ENCODE results near the gene MAOA.
"Not testable (repeated sequence)": the region's sequence is repeated elsewhere in the genome, so short reads cannot be mapped to it uniquely, and the experiment has no call there.

Gene MAOA

DNA sequence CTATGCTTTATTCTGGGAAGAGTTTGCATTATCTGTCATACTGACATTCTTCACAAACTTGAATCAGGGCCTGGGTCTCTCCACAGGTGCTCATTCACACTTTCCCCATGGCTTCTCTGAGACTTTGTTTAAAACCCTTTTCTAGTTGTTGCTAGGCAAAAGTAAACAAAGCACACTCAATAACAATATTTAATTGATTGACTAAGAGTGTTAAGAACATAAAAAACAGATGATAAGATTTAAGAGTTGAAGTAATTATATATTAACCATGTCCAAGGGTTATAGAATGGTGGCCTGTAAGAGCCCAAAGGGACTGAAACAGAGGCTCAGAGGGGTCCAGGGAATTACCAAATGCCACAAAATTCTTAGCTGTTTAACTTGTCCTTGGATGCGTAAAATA lies 7.1 kb downstream of the MAOA start:
- no peak overlapping the region for H3K27ac ChIP-seq
- TF ChIP-seq, protein P1, sequence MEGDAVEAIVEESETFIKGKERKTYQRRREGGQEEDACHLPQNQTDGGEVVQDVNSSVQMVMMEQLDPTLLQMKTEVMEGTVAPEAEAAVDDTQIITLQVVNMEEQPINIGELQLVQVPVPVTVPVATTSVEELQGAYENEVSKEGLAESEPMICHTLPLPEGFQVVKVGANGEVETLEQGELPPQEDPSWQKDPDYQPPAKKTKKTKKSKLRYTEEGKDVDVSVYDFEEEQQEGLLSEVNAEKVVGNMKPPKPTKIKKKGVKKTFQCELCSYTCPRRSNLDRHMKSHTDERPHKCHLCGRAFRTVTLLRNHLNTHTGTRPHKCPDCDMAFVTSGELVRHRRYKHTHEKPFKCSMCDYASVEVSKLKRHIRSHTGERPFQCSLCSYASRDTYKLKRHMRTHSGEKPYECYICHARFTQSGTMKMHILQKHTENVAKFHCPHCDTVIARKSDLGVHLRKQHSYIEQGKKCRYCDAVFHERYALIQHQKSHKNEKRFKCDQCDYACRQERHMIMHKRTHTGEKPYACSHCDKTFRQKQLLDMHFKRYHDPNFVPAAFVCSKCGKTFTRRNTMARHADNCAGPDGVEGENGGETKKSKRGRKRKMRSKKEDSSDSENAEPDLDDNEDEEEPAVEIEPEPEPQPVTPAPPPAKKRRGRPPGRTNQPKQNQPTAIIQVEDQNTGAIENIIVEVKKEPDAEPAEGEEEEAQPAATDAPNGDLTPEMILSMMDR (IDR thresholded peaks at IDR 0.05), result no peak
- TF ChIP-seq ZFX (IDR thresholded peaks at IDR 0.05; ENCODE audit: borderline replicate concordance), result no peak

DNA sequence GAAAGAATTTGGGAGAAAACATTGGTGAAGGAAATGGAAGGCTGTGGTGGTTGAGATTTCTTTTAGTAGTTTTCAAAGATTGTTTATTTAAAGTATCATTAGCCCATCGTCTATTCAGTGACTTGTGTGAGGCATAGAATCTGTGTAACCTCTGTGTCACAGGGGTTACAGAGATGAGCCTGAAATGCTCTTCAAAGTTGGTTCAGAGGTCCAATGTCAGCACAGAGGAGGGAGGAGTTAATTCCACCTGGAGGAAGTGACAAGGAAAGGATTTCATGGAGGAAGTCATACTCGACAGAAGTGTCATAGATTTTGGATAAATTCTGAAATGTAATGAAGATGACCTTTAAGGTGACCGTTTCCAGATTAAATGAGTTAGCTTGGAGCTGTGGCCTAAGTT lies 8.2 kb downstream of the MAOA start:
- TF ChIP-seq, protein P1 (IDR thresholded peaks at IDR 0.05), result no peak
- TF ChIP-seq ZFX (IDR thresholded peaks at IDR 0.05; ENCODE audit: borderline replicate concordance), result no peak

DNA sequence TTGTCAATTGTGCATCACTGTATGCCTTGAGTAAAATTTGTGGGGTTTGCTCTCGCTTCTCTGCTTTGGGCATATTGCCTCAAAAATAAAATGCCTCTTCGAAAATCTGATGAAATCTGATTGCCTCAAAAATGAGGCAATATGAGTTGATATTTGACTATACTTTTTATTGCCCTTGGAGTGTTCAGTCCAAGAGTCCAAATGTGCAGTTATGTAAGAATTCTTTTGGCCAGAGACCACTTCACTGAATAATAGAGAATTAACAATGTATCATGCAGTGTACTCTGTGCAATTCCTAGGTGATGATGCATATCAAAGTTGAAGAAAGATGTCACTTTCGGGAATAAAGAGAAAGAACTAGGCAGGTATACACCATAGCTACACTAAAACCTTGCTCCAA lies 8.6 kb downstream of the MAOA start:
- TF ChIP-seq ZFX (IDR thresholded peaks at IDR 0.05; ENCODE audit: borderline replicate concordance), result no peak
- TF ChIP-seq, protein P1 (IDR thresholded peaks at IDR 0.05), result no peak
- H3K27ac ChIP-seq, result no peak overlapping the region

More for the DNA sequence above, 8.2 kb downstream of the MAOA start:
- no peak overlapping the region for H3K27ac ChIP-seq

DNA sequence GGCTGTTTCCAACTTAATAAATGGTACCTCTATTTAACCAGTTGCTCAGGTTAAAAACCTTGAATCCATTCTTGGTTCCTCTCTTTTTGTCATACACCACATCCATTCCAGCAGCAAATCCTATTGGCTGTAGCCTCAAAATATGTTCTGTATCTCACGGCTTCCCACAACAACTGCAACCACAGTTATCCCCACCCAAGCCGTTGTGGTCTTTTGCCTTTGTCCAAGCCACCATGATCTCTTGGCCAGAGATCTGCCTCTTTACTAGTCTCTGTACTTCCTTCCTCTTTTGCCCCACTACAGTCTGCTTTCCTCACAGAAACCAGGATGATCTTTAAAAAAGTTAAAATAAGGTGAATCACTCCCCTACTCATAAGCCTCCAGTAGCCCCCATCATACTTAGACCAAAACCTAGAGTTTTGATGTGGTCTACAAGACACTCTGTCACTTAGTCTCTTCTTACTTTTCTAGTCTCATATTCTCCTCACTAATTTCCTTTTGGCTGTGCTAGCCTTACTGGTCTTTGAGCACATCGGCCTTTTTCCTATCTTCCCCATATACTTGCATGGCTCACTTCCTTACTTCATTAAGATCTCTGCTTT lies 10.3 kb downstream of the MAOA start:
- H3K27ac ChIP-seq, result no peak overlapping the region

DNA sequence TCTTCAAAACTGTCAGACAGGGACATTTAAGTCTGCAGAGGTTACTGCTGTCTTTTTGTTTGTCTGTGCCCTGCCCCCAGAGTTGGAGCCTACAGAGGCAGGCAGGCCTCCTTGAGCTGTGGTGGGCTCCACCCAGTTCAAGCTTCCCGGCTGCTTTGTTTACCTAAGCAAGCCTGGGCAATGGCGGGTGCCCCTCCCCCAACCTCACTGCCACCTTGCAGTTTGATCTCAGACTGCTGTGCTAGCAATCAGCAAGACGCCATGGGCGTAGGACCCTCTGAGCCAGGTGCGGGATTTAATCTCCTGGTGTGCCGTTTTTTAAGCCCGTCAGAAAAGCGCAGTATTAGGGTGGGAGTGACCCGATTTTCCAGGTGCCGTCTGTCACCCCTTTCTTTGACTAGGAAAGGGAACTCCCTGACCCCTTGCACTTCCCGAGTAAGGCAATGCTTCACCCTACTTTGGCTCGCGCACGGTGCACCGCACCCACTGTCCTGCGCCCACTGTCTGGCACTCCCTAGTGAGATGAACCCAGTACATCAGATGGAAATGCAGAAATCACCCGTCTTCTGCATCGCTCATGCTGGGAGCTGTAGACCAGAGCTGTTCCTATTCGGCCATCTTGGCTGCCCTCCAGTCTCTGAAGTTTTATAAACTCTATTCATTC lies 20.0 kb downstream of the MAOA start:
- H3K27ac ChIP-seq, result not testable (repeated sequence)

More for the DNA sequence above, 10.3 kb downstream of the MAOA start:
- TF ChIP-seq, protein P1 (IDR thresholded peaks at IDR 0.05), result no peak
- no peak for TF ChIP-seq ZFX (IDR thresholded peaks at IDR 0.05; ENCODE audit: borderline replicate concordance)

DNA sequence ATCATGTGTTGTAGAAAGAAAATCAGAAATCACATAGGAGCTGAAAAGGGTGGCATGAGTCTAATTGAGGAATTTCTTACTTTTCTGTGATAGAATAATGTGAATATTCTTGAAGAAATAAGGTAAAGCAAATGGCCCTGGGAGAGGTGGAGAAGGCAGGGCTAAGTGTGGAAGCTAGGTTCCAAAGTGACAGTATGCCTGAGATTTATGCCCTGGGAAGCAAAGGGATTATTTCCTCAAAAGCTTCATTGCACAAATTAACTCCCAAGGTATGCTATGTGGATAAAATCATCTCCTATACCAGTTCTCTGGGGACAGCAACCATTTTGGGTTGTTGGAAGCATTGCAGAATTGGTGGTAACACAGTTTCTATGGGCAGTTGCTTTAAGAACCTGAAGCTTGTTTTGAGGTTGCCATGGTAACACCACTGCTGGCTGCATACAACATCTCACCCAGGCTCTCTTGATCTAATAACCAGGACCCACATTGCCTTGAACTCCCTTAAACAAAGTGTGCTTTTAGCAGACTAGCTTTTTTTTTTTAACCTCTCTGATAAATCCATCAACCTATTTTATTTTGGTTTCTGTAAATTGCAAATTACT lies 21.0 kb downstream of the MAOA start:
- no peak overlapping the region for H3K27ac ChIP-seq
- TF ChIP-seq ZFX (IDR thresholded peaks at IDR 0.05; ENCODE audit: borderline replicate concordance), result no peak
- TF ChIP-seq, protein P1 (IDR thresholded peaks at IDR 0.05), result no peak

DNA sequence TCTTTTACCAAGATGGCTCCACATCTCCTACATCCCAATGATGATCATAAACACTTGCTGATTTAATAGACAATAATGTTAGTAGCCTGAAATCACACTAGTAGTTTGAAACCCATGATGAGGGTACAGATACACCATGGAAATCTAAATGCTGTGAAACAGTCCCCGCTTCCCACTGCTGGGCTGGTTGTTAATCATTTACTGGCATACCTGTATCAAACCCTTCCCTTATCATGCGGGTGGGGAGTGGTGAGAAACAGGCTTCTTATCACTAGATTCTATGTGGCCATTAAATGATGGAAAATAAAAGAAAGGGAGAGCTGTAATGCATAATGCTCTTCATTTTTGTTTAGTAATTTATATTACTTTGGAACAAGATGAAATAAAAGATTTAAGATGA lies 21.9 kb downstream of the MAOA start:
- H3K27ac ChIP-seq, result no peak overlapping the region
- TF ChIP-seq ZFX (IDR thresholded peaks at IDR 0.05; ENCODE audit: borderline replicate concordance), result no peak
- TF ChIP-seq, protein P1 (IDR thresholded peaks at IDR 0.05), result no peak
